NCI-H1930 (cell line): ENCODE data around the gene ATP5F1A.
"Not testable (repeated sequence)": the region's sequence is repeated elsewhere in the genome, so short reads cannot be mapped to it uniquely, and the experiment has no call there.

Experiments
- DNase-seq, 2 experiments: peaks; one replicate each; lab custom pipeline; 2025; lab: John Stamatoyannopoulos, UW

Gene ATP5F1A

GRCh38 chr18:46097801-46098615, at the start of gene ATP5F1A:
ATP5F1A (minus strand) TSS chr18:46098296; CDS start chr18:46098231, 65 bp downstream.
- DNase-seq: peak; percentile 48 to 49

- DNase-seq: no peak
Observed at GRCh38 chr18:46141199-46141598, 43.1 kb upstream of the ATP5F1A start.

DNA sequence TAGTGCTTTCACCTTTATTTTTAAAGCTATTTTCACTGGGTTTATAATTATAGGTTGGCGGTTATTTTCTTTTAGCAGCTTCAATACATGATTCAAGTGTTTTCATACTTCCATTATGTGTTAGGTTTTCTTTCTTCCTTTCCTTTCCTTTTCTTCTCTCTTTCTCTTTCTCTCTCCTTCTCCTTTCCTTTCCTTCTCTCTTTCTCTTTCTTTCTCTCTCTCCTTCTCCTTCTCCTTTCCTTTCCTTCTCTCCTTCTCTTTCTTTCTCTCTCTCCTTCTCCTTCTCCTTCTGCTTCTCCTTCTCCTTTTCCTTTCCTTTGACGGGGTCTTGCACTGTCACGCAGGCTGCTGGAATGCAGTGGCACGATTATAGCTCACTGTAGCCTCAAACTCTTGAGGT, 42.1 kb upstream of the ATP5F1A start:
- no peak for DNase-seq

- no peak for DNase-seq
Observed at GRCh38 chr18:46134920-46135675, 37.0 kb upstream of the ATP5F1A start.

DNA sequence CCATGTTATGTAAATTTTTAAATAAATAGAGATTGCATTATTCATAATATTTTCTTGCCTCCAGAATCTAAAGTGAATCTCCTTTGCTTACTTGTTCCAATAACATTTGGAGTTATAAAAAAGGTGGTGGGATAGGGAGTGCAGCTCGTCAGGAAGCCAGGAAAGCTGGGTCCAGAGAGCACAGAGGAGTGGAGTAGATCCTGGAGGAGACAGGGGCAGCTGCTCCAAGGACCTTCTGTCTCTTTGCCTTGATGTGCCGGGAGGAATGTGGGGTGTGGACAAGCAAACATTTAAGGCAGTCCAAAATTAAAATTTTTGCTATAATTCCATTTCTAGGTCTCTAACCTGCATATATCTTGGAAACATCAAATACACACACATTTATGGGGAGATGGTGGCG, 35.4 kb upstream of the ATP5F1A start:
- DNase-seq: no peak

DNA sequence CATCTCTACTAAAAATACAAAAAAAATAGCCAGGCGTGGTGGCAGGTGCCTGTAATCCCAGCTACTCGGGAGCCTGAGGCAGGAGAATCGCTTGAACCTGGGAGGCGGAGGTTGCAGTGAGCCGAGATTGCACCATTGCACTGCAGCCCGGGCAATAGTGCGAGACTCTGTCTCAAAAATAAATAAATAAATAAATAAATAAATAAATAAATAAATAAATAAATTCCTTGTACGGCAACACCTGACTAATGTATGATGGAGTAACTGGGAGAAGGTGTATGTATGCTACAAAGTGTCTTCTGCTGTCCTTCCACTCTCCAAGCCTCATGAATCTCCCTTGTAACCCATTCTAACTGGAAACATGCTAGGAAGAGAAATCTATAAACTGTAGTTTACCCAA, 32.5 kb upstream of the ATP5F1A start:
- DNase-seq: not testable (repeated sequence)

DNA sequence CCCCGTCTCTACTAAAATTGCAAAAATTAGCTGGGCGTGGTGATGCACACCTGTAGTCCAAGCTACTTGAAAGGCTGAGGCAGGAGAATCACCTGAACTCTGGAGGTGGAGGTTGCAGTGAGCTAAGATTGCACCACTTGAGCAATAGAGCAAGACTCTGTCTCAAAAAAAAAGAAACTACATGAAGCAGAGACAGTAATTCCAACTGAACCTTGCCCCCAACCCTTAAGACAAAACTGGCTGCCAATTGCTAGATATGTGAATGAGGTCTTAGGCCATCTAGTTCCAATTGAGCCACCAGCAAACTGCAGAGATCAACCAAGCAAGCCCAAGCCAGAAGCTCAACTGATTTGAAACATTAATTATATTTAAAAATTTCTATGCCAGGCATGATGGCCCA, 32.0 kb upstream of the ATP5F1A start:
- DNase-seq: no peak

- not testable (repeated sequence) for DNase-seq
Observed at GRCh38 chr18:46126625-46127024, 28.5 kb upstream of the ATP5F1A start.

DNA sequence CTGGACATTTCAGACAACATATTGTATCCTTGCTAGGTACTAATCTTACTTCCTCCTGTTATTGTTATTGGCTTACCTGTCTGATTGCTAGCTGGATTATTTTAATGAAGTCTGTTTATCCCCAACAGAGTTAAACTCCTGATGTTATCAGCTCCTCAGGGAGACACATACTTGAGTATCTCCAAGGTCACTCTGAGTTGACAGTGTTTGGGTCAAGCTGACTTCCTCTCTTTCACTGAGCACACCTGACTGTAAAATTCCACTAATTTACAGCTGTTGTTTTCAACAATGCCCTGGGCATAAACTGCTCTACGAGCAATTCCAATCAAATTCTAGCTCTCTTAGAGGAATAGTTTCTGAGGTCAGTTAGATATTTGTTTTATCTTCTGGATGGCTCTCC, 15.7 kb upstream of the ATP5F1A start:
- no peak for DNase-seq

GRCh38 chr18:46110406-46110805, 12.3 kb upstream of the ATP5F1A start:
- DNase-seq: no peak

DNA sequence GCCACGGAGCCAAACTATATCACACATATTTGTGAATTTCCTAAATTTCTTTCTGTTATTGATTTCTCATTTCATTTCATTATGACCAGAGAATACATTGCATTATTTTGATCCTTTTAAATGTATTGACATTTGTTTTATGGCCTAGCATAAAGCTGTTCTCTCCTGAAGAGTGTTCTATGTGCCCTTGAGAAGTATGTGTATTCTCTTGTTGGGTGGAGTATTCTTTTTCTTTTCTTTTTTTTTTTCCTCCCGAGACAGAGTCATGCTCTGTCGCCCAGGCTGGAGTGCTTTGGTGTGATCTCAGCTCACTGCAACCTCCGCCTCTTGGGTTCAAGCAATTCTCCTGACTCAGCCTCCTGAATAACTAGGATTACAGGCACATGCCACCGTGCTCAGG, 11.3 kb upstream of the ATP5F1A start:
- no peak for DNase-seq

DNA sequence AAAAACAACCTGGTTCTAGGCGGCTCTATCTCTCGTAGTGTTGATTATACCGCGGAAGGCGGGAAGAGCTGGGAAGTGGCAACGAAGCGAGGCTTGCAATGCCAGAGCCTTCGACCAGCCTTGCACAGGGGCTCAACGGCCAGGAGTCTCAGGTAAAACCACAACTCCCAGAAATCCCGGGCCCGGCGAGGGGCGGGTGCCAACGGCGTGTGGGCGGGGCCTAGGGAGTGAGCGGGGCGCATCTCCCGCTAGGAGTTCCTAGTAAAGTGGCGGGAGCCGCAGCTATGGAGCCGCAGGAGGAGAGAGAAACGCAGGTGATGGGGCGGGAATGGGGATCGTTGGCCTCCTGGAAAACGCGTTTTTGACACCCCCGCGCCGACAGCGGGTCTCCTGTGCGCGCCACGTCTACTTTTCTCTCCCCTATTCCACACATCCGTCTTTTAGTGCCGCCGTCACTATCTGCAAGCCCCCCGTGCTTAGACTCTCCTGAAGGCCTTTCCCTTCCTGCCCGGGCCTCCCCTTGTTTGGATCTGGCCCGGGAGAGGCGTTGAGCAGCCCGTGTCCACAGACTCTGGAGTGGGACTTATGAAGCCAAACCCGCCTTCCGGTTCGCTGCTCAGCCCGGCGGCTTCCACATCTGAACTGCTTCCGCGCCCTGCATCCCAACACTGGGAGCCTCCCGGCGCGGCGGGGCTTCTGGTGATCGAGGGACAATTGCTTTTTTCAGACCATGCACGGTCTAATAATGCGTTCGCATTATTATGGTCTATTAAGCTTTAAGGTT, 6.2 kb upstream of the ATP5F1A start, which contains the start of gene HAUS1:
HAUS1 (plus strand) TSS at position 258 of the 784 bp plus-strand sequence; CDS start at position 285, 27 bp downstream.
- peak; percentile 84 to 89 for DNase-seq

DNA sequence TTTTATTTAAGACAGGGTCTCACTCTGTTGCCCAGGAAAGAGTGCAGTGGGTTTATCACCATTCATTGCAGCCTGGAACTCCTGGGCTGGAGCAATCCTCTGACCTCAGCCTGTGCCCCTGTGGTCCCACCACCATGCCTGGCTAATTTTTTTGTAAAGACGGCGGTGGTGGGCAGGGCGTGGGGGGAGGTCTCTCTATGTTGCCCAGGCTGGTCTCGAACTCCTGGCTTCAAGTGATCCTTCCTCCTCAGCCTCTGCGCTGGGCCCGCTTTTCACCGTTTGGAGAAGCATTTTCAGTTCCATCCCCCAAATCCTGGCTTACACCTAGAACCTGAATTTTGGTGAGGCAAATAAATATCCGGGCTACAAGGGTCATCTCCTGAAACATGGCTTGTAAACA, 1.4 kb upstream of the ATP5F1A start:
- DNase-seq: no peak

DNA sequence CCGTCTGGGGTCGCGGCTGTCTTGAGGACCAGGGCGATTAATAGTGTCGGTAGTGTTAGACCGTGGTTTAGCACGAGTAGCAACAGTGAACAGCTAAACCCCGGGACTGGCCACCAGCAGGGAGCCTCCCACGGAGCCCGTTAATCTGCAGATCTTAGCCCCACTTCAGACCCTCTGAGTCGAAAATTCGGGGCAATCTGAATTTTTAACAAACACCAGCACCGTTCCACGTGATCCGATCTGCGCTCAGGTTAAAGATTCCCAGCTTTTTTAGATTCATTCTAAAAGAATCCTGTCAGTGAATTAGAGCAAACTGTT, 479 bp upstream of the ATP5F1A start:
- DNase-seq: no peak

GRCh38 chr18:46097431-46097800, 680 bp downstream of the ATP5F1A start:
- DNase-seq: no peak

GRCh38 chr18:46096651-46097300, 1.3 kb downstream of the ATP5F1A start:
- DNase-seq: no peak

DNA sequence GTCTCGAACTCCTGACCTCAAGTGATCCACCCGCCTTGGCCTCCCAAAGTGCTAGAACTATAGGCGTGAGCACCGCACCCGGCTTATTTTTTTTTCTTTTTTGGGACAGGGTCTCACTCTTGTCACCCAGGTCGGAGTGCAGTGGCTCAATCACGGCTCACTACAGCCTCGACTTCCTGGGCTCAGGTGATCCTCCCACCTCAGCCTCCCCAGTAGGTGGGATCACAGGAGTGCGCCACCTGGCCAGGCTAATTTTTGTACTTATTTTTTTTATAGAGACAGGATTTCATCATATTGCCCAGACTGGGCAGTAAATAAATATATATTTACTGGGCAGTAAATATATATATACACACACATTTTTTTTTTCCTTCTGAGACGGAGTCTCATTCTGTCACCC, 2.6 kb downstream of the ATP5F1A start:
- DNase-seq: no peak

GRCh38 chr18:46088501-46088900, 9.6 kb downstream of the ATP5F1A start:
- DNase-seq: not testable (repeated sequence)

- DNase-seq: no peak
Observed at GRCh38 chr18:46084431-46084830, 13.7 kb downstream of the ATP5F1A start.

- no peak for DNase-seq
Observed at GRCh38 chr18:46080156-46080555, 17.9 kb downstream of the ATP5F1A start.

DNA sequence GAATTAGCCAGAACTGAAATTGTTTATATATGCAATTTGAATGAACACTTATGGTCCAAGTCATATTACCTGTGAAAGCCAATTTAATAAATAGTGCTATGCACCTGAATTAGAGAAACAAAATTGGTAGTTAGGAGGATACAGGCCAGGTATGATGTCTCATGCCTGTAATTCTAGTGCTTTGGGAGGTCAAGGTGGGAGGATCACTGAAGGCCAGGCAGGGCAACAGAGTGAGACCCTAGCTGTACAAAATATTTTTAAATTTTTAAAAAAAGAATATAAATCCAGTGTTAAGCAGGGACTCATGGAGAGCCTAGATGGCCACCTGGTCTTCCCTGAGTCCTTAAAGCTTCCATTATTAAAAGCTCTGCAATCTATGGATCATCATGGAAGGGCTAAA, 18.8 kb downstream of the ATP5F1A start:
- DNase-seq: no peak
